ENCODE results near the gene PARP3. TPM values are rescaled to one million over a fixed set of nuclear protein-coding genes. Genes with fewer than 3 reads are reported as not detected.

PARP3 gene
- total RNA-seq, 4 donors from 2014 or later = 6.0 to 16.2 (median 9.0) TPM

- no peak for TF ChIP-seq CTCF (IDR thresholded peaks at IDR 0.05)
- no peak for TF ChIP-seq POLR2A (IDR thresholded peaks at IDR 0.05)
- DNase-seq (ENCODE audit: low spot score in 2 of 2) = no peak
- 91 to 94% methylated on average over 20 of the region's 20 CpGs for WGBS, 2 donors
- no peak overlapping the region for H3K4me3 ChIP-seq (ENCODE audit: low read depth, poor library complexity, severe bottlenecking)
- intact Hi-C loops (cut with DNase I; ENCODE audit: low total_unique reads) = loop anchor here (5.0 kb wide), 1 partner anchor 1633 kb away; no protein-coding TSS in a partner anchor
These were observed 16.7 kb downstream of the PARP3 start for GRCh38 chr3:51958603-51959521.

GRCh38 chr3:51959651-51960050 is 17.5 kb downstream of the PARP3 start:
- WGBS, 2 donors = 95 to 98% methylated on average over 7 of the region's 7 CpGs
- no peak for DNase-seq (ENCODE audit: low spot score in 2 of 2)
- TF ChIP-seq POLR2A (IDR thresholded peaks at IDR 0.05) (no peak), CTCF (IDR thresholded peaks at IDR 0.05) (no peak)
- H3K4me3 ChIP-seq (ENCODE audit: low read depth, poor library complexity, severe bottlenecking) = no peak overlapping the region
- intact Hi-C loops (cut with DNase I; ENCODE audit: low total_unique reads) = loop anchor here (5.0 kb wide), 1 partner anchor 1633 kb away; no protein-coding TSS in a partner anchor

GRCh38 chr3:51960386-51960785 is 18.2 kb downstream of the PARP3 start:
- TF ChIP-seq CTCF (IDR thresholded peaks at IDR 0.05) = no peak
- no peak for TF ChIP-seq POLR2A (IDR thresholded peaks at IDR 0.05)
- H3K4me3 ChIP-seq (ENCODE audit: low read depth, poor library complexity, severe bottlenecking) = no peak overlapping the region
- intact Hi-C loops (cut with DNase I; ENCODE audit: low total_unique reads) = no loop called here
- WGBS, 2 donors = 93 to 95% methylated on average over 10 of the region's 10 CpGs
- no peak for DNase-seq (ENCODE audit: low spot score in 2 of 2)

GRCh38 chr3:51961011-51961410 is 18.8 kb downstream of the PARP3 start:
- 89 to 94% methylated on average over 11 to 18 of the region's 18 CpGs for WGBS, 2 donors
- intact Hi-C loops (cut with DNase I; ENCODE audit: low total_unique reads) = no loop called here
- H3K4me3 ChIP-seq (ENCODE audit: low read depth, poor library complexity, severe bottlenecking) = no peak overlapping the region
- TF ChIP-seq CTCF (IDR thresholded peaks at IDR 0.05) (no peak), POLR2A (IDR thresholded peaks at IDR 0.05) (no peak)
- no peak for DNase-seq (ENCODE audit: low spot score in 2 of 2)

GRCh38 chr3:51961602-51962569 is 19.7 kb downstream of the PARP3 start:
- no peak overlapping the region for H3K4me3 ChIP-seq (ENCODE audit: low read depth, poor library complexity, severe bottlenecking)
- DNase-seq (ENCODE audit: low spot score in 2 of 2) = no peak
- intact Hi-C loops (cut with DNase I; ENCODE audit: low total_unique reads) = no loop called here
- TF ChIP-seq CTCF (IDR thresholded peaks at IDR 0.05) (no peak), POLR2A (IDR thresholded peaks at IDR 0.05) (no peak)
- 63 to 65% methylated on average over 9 of the region's 9 CpGs for WGBS, 2 donors
